HG03108 (cell line): ENCODE data around the gene MED12L.
A peak's percentile ranks its signal among the peaks of the same experiment; 100 is the strongest.

ENCODE experiments used
- ATAC-seq: cut with Tn5 transposase; IDR thresholded peaks from one replicate; pipeline ENCODE4 v1.9.1; 2021; ENCODE audit warnings: moderate library complexity; ENCODE audit not compliant: unreplicated experiment

Gene MED12L

DNA sequence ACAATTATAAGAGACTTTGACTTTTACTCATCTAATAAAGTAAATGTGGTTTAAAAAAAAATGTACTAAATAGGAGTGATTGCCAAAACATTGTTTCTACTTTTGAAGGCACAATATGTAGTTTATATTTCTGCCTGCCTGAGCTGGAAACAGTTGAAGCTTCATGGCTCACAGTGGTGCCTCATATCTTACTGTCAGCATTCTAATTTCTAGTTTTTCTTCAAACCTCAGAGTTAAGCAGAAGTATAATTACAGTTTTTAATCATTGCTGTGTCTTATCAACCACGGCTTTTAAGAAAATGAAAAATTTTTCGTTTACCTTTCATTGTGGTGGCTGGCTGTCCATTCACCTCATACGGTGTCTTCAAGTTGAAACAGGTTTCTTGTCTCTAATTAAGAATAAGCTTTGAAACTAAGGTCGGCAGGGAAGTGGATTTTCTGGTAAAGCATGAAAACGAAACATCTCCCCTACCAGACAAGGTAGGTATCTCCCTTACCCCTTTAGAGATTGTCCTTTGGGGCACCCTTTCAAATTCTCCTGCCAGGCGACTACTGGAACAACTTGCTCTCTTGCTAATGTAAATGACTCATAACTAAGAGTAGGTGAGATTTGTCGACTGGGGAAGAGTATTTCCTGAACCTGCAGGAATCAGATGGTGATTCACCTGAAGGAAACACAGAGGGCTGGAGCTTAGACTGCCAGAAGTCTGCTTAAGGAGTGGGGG lies 231.0 kb downstream of the MED12L start, which contains the start of gene GPR87:
Gene GPR87, minus strand, starts transcription at position 554 of the 725 bp plus-strand sequence. CDS start 16,720 bp downstream, outside the sequence.
- no peak for ATAC-seq

DNA sequence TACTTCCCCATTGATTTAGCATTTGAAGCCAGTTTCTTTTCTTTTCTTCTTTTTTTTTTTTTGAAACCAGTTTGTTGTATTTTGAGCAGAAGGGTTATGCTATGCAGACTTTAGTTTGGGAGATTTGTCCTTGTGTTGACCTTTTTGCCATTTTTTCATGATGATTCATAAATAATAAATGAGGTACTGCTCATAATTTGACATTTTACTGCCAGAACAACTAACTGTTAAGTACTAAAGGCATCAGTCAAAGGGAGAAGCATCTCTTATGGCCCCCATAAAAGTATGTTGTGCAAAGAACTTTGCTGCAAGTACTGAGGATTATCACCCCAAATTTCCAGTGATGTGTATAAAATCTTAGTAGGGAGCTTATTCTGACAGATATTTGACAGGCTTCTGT lies 232.8 kb downstream of the MED12L start:
- ATAC-seq, result no peak

DNA sequence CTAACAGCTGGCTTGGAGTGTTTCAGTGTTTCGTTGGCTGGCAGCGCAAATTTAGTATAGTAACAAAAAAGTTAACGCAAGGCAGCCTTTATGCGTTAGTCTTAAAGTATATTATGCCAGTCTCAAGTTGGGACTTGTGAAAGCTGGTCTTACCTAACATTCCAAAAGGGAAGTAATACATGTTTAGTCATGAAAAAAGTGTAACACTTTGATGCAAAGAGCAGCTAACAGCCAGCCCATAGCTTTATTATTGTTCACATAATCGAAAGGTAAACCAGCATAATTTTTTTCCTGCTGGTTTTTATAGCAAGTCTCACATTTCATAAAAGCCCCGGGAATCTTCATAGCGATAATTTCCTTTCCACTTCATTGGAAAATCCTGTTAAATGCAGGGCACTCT lies 233.5 kb downstream of the MED12L start:
- no peak for ATAC-seq

DNA sequence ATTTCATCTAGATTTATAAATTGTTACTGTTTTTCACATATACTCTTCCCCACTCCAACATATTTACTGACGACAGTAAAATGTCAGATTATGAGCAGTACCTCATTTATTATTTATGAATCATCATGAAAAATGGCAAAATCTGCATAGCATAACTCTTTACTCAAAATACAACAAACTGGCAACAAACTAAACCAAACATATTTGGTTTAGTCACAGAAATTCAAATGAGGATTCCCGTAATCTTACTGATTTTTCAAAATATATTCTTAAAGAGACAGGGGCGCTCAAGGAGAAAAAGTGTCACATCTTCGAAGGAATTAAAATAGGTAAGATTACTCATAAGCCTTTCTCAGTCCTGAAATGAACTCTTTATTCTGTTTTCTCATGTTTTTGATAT lies 234.2 kb downstream of the MED12L start:
- ATAC-seq, result no peak

DNA sequence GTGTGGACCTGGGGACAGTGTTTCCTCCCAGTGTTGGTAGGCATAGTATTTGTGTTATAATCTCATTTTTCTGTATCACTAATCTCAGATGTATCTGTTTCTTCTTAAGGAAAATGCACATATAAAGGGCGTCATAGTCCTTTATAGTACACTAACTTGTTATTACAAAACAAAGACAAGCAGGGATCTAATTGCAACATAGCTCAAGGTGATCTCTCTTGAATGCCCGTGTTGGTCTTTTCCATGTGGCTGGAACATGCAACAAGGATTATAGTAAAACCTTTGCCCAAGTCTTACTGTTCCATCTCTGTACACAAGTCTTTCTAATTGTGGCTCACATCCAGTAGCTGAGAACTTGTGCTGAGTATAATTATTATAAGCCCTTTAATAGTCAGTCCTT lies 234.7 kb downstream of the MED12L start:
- no peak for ATAC-seq

DNA sequence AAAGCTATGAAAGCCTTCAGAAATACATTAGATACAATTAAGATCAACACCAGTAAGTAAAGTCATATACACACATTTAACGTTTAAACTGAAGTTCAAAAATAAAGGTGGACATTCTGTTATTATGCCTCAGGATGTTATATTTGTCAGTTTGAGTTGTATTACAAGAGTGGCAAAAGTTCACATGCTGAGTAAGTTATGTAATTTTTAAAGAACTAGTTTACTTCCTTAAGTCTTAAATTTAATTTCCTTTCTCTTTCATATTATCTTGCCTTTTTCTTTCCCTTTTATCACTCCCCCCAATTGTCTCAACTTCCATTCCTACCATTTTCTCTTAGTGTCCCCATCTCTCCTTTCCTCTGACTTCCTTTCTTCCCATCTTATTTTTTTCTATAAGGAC lies 236.1 kb downstream of the MED12L start:
- no peak for ATAC-seq

DNA sequence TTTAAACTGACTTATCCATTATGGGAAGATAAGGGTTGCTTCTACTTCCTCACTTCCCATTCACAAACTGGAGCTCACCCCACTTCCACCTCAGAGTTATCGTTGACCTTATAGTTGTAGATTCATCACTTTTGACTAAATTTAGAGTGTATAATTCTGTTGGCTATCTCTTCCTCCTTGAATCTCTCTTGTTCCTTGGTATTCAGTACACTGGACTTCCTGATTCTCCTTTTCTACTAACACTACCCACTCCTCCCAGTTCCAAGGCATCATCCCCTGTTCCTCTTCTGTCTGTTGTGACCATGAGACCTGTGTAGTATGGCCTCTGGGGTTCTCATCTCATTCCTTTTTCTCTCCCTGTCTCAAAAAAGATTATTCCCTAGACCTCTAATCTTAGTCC lies 237.0 kb downstream of the MED12L start:
- ATAC-seq, result no peak

DNA sequence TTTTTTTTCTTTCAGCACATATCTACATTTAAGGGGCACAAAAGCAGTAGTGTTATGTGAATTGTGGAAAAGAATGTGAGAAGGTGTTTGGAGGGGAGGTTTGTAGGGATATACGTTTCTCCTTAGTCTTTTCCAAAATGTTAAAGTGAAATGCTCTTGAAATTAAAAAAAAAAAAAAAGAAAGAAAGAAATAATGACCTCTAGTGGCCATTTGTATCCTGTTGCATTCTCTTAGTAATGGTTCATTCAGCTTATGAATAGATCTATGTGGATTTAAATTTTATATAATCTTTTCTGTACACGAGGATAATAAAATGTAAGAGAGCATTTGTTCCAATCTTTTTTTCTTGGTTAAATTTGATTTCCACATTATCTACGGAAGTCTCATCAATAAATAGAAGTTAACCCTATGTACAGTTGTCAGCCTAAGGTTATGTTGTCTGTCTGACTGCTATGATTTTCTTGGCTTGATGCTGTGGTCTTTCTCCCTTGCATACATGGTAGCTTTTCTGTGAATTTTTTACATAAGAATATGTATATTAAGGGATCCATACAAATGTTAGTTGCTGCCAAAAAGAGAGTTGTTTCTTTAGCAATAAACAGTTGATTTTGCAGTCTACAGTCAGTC lies 242.2 kb downstream of the MED12L start:
- no peak for ATAC-seq

DNA sequence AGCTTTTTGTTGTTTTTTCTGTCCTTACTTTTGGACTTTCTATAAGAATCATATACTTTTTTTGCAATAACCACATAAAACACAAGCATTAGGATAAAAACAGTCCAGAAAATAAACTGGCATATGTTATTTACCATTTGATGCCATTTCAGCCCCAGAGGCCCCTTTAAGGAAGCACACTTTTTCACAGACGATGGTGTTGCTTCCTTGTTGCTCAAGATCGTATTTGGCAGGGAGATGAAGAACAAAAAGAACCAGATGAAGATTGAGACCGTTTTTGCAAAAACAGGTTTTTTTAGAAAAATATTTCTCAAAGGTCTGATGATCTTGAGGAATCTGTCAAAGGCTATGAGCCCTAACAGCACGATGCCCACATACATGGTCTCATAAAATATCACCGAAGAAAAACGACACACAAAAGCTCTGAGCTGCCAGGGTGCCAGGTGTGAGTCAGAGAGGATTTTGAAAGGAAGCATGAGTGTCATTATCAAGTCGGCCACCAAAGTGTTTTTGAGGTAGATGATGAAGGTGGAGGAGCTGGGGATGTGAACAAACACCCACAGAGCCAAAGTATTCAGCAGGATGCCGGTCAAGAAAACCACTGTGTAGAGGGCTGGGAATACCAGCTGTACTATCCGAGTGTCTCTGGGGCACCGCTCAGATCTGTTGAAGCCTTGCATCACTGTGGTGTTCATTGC lies 243.0 kb downstream of the MED12L start:
- ATAC-seq, result no peak

DNA sequence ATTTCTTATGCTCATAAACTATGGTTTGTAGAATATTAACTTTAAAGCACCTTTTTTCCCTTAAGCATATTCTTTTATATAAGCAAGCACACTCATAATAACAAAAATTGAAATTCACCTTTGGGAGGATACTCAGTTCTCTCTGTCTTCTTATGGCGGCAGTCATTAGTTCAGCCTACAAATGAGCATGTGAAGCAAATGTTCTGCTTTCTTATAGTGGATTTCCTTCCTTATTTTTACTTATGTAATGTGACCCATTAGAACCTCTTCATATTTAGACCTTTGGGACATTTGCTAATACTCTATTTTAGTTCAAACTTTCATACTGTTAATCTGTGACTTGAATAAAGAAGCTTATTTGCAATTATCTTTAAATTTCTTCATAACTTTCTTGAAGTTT lies 243.9 kb downstream of the MED12L start, which contains the start of gene P2RY13:
Gene P2RY13, minus strand, starts transcription at position 187 of the 400 bp plus-strand sequence. Its CDS starts 21 bp downstream, at position 166.
- ATAC-seq, result no peak

DNA sequence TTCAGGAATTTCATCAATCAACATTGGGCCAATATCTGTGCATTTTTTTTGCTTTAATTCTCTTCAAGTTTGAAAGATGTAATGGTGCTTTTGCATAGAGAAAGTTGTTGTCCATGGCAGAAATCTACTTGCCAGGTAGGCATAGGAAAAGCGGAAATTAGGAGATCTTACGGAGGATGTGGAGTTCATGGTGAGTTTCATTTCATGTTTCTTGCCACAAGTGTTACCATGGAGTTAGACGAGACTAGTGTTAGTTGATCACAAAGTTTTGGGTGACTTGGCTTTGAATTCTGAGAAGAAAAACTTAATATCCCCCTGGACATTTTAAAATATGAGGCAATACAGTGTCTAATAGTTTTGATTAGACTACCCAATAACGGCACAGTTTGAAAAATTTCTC lies 244.9 kb downstream of the MED12L start:
- no peak for ATAC-seq

DNA sequence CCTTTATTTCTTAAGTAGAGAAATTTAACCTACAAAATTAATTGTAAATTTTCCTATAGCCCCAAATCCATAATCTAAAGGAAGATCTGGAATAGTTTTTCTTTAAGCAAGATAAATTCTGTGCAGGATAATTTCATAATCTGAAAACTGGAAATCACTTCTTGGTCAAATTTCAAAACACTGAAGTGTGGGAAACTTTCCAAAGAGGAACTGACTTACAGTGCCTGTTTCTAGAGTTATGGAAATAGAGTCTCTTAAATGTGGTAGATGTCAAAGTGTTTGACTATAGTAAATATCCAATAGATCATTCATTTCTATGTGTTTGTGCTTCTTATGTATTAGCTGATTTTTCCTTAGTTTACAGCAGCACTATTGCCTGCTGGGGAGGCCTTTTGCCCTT lies 245.4 kb downstream of the MED12L start:
- ATAC-seq, result no peak

DNA sequence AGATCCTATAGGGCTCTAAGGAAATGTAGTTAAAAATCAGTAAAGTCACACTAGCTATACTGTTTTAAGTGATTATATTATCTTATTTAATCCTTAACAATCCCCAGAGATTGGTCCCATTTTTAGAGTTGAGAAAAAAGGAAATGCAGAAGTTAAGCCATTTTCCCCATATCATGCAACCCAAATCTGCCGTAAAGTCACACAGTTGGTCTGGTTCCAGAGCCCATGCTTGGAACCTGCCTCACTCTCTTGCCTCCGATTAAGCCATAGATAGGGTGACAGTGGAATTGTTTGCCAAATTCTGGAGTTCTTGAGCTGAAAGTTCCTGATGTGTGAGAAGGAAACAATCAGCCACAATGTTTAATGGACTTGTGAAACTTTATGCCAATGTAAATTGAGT lies 246.2 kb downstream of the MED12L start:
- ATAC-seq, result no peak

DNA sequence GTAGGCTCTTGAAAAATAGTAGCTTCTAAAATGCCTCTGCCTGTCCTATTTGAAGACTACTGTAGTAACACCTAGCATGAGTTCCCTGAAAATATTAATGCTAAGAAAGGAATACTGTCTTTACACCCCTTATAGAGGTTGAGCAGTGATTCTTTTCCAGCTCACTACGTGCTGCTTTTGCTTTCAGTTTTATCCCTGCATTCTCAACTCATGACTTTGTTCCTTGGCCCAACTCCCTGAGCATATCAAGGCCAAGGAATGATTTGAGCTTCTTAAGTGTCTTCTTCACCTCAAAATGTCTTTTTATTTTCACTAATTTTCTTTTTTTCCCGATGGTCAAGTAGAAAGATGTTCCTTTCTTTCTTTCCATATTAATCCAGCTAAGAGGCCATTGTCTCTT lies 260.4 kb downstream of the MED12L start:
- no peak for ATAC-seq

DNA sequence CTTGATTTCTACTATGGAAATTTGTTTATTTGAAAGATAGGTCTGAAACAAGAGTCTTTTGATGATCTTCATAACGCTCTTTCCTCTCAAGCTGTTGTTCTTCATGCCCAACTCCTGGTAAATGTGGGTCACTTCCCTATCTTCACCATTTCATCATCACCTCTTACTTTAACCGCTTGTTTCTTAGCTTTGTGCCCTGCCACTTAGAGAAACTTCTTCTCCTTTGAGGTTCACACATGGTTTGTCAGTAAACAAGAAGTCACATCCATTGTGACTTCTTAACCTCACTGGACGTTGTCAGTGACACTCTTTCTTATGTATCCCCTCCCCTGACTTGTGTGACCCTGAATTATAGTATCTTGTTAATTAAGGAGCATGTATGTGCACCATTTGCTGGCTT lies 260.8 kb downstream of the MED12L start:
- no peak for ATAC-seq

DNA sequence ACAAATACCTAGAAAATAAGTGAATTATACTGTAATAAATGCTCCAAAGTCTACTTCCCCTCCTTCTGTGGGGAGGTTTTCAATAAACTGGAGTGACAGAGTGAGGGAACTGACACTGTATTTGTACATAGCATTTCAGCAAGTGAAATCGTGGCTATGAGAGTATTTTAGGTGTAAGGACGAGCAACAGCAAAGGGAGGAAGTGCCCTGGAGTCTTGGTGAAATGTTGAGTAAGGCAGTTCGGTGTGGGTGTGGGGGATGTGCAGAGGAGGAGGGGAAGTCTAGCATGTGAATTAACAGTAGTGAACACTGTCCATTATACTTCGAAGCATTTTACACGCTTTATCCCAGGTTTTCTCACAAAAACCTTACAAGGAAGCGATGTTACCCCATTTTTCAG lies 262.0 kb downstream of the MED12L start:
- ATAC-seq, result no peak

DNA sequence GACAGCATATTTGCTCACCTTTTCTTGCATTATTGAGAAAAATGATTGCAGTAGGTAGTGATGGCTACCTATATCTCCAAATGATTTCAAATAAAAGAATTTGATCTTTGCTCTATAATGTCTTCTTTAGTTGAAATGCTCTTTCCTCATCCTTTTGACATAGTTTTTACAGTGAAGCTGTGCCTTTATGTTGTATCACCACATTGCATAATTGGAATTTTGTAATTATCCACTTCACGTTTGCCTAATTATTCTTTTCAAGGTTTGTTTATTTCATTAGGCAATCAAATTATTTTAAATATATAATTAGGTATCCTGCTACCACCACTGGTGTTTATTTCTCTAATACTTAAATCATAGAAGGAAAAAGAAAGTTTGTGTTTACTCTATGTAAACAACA lies 265.2 kb downstream of the MED12L start:
- no peak for ATAC-seq

DNA sequence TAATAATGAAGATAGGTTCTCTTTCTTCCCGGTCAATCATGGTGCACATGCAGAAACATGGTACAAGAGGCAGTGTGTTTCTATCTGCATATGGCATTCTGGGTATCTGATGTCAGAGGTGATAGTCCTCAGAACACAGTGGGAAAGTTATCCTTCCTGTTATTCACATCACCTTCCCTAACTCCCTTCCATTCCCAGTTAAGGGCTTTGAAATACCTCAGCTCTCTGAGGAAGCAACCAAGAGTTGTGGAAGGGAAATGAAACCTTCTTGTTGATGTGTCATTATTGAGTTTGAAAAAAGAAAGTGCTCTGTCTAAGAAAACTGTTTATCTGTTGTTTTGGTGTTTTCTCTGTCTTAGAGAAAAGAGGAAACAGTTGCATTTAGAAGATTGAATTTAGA lies 265.8 kb downstream of the MED12L start:
- peak; percentile 77 for ATAC-seq

DNA sequence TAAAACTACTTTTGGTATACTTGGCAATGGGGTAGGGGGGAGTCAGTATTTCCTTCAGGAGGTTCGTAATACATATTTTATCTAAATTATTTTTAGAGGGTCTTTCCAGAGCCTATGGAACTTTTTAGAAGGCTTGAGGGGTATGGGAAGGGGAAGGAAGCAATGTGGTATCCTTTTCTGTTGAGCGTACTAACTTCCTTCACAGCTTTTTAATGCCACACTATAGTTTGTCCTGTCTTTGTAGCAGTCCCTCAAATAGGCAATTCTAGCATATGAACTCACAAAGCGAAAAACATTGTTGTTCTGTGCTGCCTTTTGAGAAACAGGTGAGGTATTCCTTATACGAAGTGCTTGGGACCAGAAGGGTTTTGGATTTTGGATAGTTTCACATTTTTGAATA lies 266.2 kb downstream of the MED12L start:
- no peak for ATAC-seq

DNA sequence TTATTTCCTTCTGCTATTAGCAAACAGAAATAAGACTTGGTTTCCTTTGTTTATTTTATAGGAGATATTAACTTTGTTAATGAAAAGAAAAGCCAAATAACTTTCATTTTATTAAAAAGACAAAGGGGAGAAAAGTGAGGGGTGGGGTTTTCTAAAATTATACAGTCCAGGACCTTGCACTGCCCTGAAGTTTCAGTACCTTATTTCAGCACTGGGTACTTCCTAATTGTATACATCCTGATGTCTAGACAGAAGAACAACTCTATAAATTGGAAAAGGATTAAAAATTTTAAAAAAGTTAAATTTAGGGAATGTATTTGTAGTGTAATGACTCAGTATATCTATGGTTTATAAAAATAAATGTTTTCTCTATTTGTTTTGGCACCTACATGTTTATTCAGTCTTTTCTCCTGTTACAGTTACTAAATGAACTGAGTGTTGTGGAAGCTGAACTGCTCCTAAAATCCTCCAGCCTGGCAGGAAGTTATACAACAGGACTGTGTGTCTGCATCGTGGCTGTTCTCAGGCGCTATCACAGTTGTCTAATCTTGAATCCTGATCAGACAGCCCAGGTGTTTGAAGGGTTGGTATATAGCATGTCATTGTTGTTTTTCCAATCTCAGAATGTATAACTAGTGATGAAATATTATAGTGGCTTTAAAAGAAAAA lies 271.5 kb downstream of the MED12L start:
- no peak for ATAC-seq

DNA sequence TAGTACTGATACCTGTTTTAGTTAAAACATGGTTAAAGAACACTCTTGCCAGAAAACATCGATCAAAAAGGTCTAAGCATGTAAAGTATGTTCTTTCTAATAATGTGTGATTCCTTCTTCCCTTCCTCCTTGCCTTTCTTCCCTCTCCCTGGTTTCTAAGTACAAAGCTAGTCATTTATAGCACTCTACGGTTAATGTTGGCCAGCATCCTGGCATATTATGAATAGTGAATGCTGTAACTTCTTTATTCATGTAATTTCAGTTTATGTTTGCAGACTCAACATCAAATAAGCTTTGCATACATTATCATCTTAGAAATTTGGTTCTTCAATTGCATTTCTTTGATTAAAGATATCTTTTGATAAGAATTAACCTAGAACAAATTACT lies 272.0 kb downstream of the MED12L start:
- ATAC-seq, result no peak
